GM18498 (cell line): ENCODE data around the gene SDHC.
"Not testable (repeated sequence)": the region's sequence is repeated elsewhere in the genome, so short reads cannot be mapped to it uniquely, and the experiment has no call there.

ENCODE experiments used
- ATAC-seq: cut with Tn5 transposase; IDR thresholded peaks from one replicate; pipeline ENCODE4 v1.9.1; 2021; ENCODE audit warnings: mild to moderate bottlenecking, moderate library complexity; ENCODE audit not compliant: unreplicated experiment

The SDHC gene

GRCh38 chr1:161309868-161310267, 4.3 kb upstream of the SDHC start, which contains the start of gene MPZ:
Gene MPZ, minus strand, starts transcription at chr1:161309968. Its CDS starts 63 bp downstream, at chr1:161309905.
- ATAC-seq = no peak

GRCh38 chr1:161311595-161312181, 2.5 kb upstream of the SDHC start:
- no peak for ATAC-seq

- ATAC-seq = no peak
Measured at GRCh38 chr1:161313554-161314200, 504 bp upstream of the SDHC start.

GRCh38 chr1:161315841-161316674, 1.9 kb downstream of the SDHC start:
- ATAC-seq = not testable (repeated sequence)

- ATAC-seq = no peak
Measured at GRCh38 chr1:161324020-161324419, 9.8 kb downstream of the SDHC start.

- ATAC-seq = no peak
Measured at GRCh38 chr1:161330346-161330745, 16.2 kb downstream of the SDHC start.

- no peak for ATAC-seq
Measured at GRCh38 chr1:161333166-161333565, 19.0 kb downstream of the SDHC start.

- no peak for ATAC-seq
Measured at GRCh38 chr1:161335796-161336195, 21.6 kb downstream of the SDHC start.

GRCh38 chr1:161342177-161342576, 28.0 kb downstream of the SDHC start:
- no peak for ATAC-seq

GRCh38 chr1:161342821-161343220, 28.6 kb downstream of the SDHC start:
- ATAC-seq = no peak

- ATAC-seq = no peak
Measured at GRCh38 chr1:161350671-161351070, 36.5 kb downstream of the SDHC start.

- ATAC-seq = no peak
Measured at GRCh38 chr1:161351482-161351881, 37.3 kb downstream of the SDHC start.

GRCh38 chr1:161357073-161357472, 42.9 kb downstream of the SDHC start:
- ATAC-seq = no peak

- no peak for ATAC-seq
Measured at GRCh38 chr1:161359291-161359690, 45.1 kb downstream of the SDHC start.

GRCh38 chr1:161364332-161364731, 50.2 kb downstream of the SDHC start:
- no peak for ATAC-seq

- no peak for ATAC-seq
Measured at GRCh38 chr1:161365207-161365606, 51.0 kb downstream of the SDHC start.

GRCh38 chr1:161367684-161368400, 53.7 kb downstream of the SDHC start, which contains the start of gene CFAP126:
Gene CFAP126, minus strand, starts transcription at chr1:161367876. Its CDS starts 8 bp downstream, at chr1:161367868.
- peak; percentile 91 for ATAC-seq

- no peak for ATAC-seq
Measured at GRCh38 chr1:161373442-161373841, 59.3 kb downstream of the SDHC start.

GRCh38 chr1:161374373-161374772, 60.2 kb downstream of the SDHC start:
- ATAC-seq = no peak

- no peak for ATAC-seq
Measured at GRCh38 chr1:161378014-161378413, 63.8 kb downstream of the SDHC start.

- ATAC-seq = no peak
Measured at GRCh38 chr1:161379071-161379470, 64.9 kb downstream of the SDHC start.
